HG03442 (cell line): ENCODE results near the gene KCNK16.

ENCODE experiments used
- ATAC-seq: cut with Tn5 transposase; IDR thresholded peaks from one replicate; pipeline ENCODE4 v1.9.1; 2021; ENCODE audit warnings: mild to moderate bottlenecking, moderate library complexity; ENCODE audit not compliant: unreplicated experiment

The KCNK16 gene

GRCh38 chr6:39342692-39343395 lies 20.3 kb upstream of the KCNK16 start:
- no peak for ATAC-seq

GRCh38 chr6:39341937-39342336 lies 19.4 kb upstream of the KCNK16 start:
- no peak for ATAC-seq

GRCh38 chr6:39341352-39341751 lies 18.9 kb upstream of the KCNK16 start:
- ATAC-seq, result no peak

- ATAC-seq, result no peak
These were observed 17.5 kb upstream of the KCNK16 start for GRCh38 chr6:39339868-39340550.

- no peak for ATAC-seq
These were observed 16.8 kb upstream of the KCNK16 start for GRCh38 chr6:39339096-39339867.

- ATAC-seq, result no peak
These were observed 15.9 kb upstream of the KCNK16 start for GRCh38 chr6:39338397-39338796.

- no peak for ATAC-seq
These were observed 13.5 kb upstream of the KCNK16 start for GRCh38 chr6:39335780-39336545.

GRCh38 chr6:39333644-39334438 lies 11.3 kb upstream of the KCNK16 start:
- ATAC-seq, result no peak

- no peak for ATAC-seq
These were observed 8.0 kb upstream of the KCNK16 start for GRCh38 chr6:39330476-39330875.

- peak; percentile 76 for ATAC-seq
These were observed 7.6 kb upstream of the KCNK16 start for GRCh38 chr6:39330057-39330456.

- ATAC-seq, result no peak
These were observed 5.6 kb upstream of the KCNK16 start for GRCh38 chr6:39328066-39328465.

GRCh38 chr6:39327507-39327906 lies 5.0 kb upstream of the KCNK16 start:
- no peak for ATAC-seq

- no peak for ATAC-seq
These were observed 741 bp downstream of the KCNK16 start for GRCh38 chr6:39321761-39322160.

- no peak for ATAC-seq
These were observed 2.0 kb downstream of the KCNK16 start for GRCh38 chr6:39320363-39320984.

GRCh38 chr6:39319621-39320362 lies 2.7 kb downstream of the KCNK16 start:
- ATAC-seq, result no peak

GRCh38 chr6:39317256-39317655 lies 5.2 kb downstream of the KCNK16 start:
- ATAC-seq, result no peak

- ATAC-seq, result no peak
These were observed 8.2 kb downstream of the KCNK16 start, which contains the start of gene KCNK17 for GRCh38 chr6:39314273-39314795. TSS of gene KCNK17 (minus strand) at chr6:39314419. CDS start at chr6:39314320, 99 bp downstream.

- no peak for ATAC-seq
These were observed 8.8 kb downstream of the KCNK16 start for GRCh38 chr6:39313526-39314272.
